GM19397 (cell line): ENCODE data around the gene ZIC4.

Experiments
- ATAC-seq: cut with Tn5 transposase; IDR thresholded peaks from one replicate; pipeline ENCODE4 v1.9.1; 2021; ENCODE audit warnings: mild to moderate bottlenecking, moderate library complexity; ENCODE audit not compliant: unreplicated experiment

ZIC4 gene

GRCh38 chr3:147418808-147419701 is 12.7 kb upstream of the ZIC4 start:
- ATAC-seq: no peak

DNA sequence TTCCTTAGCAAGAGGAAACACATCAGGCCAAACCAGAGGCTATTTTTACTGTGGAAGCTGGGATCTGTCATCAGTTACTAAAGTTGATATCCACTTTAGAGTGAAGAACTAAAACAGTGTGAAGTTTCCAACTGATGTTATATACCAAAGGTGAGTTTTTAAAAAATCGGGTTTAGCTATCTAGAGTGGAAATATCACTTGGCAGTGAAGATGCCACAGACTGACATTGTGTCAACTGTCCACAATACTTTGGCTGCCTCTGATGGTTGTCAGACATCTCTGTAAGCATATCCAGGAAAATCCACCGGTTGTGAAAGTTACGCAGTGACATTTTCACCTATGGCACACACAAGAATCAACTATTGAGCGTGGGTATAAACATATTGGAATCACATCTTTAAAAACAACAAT is 12.0 kb upstream of the ZIC4 start:
- ATAC-seq: no peak

DNA sequence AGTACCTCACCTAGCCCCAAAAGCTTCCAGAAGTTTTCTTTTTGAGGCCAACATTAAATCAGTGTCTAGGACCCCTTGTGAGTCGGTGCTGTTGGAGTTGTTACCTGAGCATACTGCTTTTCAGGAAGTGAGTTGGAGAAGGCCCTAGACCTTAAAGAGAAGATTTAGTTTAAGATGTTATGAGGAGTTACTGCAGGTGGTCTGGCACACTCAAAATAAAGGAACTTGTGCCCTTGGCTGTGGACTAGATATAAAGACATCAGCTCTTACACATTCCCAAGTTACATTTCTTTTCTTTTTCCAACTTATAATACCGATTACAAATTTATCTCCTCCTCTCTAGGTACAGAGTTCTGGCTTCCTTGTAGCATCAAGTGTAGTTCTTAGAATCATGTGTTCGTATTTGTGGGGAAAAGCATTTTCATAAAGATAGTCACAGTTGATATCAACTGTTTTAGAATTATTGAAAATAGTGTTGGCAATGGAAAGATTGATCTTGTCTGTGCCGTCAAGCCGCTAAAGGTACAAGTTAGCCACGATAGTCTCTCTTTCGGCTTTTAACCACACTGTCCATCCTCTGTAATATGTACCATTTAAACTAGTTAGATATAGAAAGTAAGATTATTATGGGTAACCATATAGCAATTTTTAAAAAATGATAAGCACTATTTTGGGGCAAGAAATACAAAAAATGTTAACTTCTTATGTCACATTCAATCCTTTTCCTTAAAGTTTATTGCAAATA is 11.4 kb upstream of the ZIC4 start:
- no peak for ATAC-seq

DNA sequence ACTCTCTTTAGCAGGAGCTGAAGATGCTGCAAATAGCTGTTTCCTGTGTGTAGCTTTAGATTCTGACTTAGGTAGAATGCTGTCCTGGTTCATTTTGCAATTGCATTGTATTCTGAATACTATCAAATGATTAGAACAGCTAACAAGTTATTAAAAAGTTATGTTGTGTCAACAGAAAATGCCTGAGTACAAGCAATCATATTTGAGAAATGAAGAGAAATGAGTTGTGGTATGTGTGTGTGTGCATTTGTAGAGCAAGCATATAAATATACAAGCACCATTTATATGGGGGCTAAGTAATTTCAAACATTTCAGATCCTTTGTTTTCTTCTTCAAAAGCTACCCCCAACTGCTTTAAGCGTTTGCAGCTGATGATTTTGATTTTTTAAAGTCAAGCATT is 10.6 kb upstream of the ZIC4 start:
- no peak for ATAC-seq

DNA sequence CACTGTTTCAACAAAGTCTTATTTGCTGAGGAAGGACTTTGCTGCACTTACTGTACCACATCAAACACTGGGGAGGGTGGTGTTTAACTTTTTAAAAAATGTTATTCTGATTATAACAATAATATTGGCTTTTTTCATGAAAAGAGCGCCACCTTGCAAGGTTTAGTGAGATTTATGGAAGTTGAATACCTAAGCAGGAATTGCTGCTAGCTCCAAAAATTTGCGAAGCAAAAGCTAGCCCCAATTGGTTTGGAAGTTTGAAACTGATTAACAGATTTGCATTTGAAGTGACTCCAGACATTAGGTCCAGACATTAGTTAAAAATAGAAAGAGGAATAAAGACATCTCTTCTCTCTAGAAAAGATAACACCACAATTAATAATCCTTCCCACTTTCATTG is 9.5 kb upstream of the ZIC4 start:
- ATAC-seq: no peak

DNA sequence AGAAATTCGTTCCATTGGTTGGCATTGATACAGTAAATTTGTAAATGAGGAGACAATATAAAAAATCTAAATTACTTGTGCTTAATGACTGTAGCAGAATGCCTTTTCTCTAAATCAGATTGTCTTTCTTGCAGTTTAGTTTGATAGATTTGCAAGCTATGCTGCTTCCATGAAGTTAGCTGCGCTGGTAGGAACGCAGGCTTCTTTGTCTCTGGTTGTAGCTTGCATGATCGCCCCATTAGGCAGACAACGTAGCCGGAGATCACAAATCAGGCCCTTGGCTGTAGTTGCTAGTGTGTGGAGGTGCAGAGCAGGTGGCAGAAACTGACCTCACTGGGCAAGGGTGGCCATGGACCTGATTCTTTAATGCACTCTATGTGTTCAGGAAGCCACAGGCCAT is 8.9 kb upstream of the ZIC4 start:
- ATAC-seq: no peak

- no peak for ATAC-seq
Observed at GRCh38 chr3:147414390-147415138, 8.2 kb upstream of the ZIC4 start.

DNA sequence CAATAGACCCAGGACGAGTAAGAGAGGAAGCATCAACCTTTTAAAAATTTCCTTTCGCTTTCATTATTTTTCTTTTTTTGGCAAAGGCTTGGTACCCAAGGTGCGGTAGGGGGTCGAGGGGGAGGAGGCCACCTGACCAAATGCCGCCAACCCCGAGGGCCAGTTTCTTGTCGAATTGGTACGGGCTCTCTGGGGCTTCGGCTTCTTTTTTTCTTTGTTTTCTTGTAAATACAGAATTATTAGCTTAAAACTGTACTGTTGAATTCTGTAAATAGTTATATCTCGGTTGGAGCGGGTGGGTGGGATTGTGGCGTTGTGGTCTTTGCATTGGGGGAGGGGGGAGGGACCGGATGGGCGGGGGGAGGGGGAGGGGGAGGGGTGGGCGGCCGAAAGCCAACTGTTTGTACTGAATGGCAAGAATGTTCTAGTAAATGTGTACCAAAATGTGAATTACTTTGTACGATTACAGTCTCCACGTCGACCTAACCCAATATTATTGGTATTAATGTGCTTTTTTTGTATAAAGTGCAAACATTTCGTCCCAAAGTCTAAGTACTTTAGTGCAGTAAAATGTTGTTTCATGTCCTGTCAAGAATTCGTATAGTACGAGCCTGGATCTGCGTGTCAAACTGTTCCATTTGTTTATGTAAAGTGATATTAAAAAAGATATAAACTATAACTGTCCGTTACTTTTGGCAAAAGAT is 7.5 kb upstream of the ZIC4 start:
- ATAC-seq: no peak

DNA sequence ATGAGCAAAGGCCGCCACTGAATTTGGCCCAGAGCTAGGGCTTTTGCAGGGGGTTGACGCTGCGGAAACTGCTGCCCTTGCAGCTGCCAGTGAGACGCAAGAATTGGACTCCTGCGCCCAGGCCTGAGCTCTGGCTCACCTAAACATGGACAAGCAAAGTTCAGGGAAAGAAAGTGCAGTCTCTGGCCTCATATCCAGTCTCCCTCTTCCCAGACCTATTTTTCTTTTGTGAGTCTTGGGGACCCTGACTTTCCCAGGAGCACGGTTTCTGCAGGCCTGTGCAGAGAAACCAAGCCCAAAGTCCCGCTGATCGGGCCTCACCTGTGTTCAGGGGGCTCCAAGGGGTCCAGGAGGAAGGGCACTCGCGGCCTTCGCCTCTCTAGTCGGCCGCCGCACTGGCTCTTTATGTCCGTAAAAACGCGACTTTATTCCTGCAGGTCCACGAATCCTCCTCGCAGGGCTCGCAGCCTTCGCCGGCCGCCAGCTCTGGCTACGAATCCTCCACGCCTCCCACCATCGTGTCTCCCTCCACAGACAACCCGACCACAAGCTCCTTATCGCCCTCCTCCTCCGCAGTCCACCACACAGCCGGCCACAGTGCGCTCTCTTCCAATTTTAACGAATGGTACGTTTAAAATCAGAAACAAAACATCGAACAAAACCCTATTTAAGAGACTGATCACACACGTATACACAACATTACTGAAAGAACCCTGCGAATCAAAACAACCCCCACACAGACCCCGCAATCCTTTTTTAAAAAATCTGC is 6.8 kb upstream of the ZIC4 start:
- ATAC-seq: no peak

DNA sequence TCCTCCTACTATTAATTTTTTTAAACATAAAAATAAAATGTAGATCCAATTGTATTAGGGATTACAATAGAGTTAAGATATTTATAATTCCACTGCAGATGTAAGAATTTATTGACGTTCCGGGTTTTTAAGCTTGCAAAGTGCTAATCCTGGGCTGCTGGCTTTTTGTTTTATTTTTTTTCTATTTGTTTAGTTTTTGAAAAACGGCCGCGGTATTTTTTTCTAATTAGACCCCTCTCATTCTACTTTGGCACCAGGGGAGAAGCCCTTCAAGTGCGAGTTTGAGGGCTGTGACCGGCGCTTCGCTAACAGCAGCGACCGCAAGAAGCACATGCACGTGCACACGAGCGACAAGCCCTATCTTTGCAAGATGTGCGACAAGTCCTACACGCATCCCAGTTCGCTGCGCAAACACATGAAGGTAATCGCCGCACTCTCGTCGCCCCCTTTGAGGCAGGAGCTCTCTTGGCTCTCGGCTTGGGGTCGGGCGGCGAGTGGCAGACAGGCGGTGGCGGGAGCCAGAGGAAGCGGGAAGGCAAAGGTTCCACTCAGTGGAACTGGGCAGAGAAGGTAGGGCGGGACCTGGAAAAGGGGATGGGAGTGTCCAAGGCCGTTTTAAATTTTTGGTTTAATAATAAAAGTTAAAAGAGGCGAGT is 6.0 kb upstream of the ZIC4 start:
- no peak for ATAC-seq

DNA sequence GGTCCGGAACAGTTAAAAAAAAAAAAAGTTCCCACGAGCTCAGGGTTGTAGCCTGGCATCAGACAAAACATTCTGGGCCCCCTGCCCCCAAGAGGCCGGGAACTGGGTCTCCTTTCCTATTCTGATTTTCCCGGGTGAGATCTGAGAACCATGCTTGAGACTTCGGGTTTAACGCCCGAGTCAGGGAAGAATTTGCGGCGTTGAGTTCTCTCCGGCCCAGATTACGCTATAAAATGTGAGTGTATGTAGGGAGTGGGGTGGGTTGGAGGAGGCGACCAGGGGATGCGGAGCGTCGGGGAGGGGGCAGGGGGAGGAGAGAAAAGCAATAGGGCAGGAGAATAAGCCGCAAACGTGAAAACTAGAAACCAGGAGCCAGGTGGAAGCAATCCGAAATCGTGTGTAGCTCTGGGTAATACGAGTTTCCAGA is 5.5 kb upstream of the ZIC4 start:
- no peak for ATAC-seq

DNA sequence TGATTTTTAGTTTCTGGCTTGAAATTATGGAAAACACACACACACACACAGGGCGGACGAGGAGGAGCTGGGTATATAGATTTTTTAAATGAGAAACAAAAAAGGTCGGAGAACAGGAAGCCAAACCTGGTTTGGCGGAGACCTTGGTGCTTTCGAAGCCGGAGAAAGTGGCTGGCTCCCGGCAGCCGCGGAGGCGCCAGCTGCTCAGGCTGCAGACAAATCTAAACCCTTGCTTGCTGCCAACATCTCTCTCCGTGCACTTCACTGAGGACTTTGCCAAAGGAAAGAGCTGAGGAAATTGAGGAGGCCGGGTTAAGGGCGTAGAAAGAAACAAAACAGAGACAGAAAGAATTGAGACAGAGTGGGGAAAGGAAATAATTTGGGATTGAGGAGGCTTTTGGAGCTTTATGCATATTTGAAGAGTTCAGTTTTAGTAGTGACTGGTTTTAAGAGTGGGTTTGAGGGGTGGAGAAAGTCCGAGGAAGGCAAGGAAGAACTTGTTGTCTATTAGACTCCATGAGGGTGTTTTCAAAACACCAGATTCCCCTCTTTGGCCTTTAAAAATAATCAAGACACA is 5.0 kb upstream of the ZIC4 start:
- no peak for ATAC-seq

DNA sequence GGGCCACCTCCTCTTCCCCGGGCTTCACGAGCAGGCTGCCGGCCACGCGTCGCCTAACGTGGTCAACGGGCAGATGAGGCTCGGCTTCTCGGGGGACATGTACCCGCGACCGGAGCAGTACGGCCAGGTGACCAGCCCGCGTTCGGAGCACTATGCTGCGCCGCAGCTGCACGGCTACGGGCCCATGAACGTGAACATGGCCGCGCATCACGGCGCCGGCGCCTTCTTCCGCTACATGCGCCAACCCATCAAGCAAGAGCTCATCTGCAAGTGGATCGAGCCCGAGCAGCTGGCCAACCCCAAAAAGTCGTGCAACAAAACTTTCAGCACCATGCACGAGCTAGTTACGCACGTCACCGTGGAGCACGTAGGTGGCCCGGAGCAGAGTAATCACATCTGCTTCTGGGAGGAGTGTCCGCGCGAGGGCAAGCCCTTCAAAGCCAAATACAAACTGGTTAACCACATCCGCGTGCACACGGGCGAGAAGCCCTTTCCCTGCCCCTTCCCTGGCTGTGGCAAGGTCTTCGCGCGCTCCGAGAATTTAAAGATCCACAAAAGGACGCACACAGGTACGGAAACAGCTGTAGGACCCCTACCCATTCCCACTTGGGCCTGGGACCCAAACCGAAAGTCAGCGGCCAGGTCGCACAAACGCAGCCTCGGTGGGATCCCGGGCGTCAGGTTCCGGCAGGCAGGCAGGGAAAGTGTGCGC is 4.3 kb upstream of the ZIC4 start:
- no peak for ATAC-seq

GRCh38 chr3:147410116-147410525 is 3.8 kb upstream of the ZIC4 start:
- ATAC-seq: no peak

DNA sequence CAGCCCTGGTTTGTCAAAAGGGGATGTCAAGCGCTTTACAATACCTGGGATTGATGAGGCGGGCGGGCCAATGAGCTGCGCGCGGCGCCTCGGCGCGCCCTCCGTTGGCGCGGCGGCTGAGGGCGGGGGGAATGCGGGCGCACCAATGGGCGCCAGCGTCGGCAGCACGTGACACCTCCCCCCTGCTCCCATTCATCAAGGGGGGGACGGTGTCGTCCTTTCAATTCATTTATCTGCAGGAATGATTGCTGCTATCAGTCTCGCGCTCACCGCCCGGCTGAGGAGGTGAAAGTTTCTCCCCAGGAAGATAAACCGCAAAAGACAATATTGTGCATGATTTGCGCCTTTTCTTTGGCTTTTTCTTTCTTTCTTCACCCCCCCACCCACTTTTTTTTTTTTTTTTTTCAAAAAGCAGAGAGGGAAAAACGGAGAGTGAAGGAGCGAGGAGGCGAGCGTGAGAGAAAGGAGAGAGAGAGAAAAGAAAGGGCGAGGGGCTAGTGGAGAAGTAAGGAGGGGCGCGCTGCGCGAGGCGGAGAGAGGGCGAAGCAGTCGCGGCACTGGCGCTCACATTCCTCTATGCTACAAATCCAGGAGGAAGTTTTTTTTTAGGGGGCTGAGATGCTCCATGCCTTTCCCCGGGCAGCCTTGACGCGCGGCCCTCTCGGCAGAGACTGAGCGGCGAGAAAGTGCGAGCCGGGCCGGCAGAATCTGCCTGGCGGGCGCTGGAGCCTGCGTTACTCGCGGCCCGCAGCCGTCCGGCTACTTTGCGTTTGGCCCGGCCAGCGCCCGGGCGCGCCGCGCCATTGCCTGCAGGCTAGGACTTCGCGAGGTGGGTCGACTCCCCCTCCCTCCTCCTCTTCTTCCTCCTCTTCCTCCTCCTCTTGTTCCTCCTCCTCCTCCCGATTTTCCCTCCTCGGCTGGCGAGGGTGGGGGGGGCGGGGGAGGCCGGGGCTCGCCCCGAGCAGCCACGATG is 3.1 kb upstream of the ZIC4 start, which contains the start of gene ZIC1:
TSS of gene ZIC1 (plus strand) at position 223 of the 973 bp plus-strand sequence. CDS start at position 971, 748 bp downstream.
- ATAC-seq: no peak

- ATAC-seq: no peak
Observed at GRCh38 chr3:147408188-147409100, 2.1 kb upstream of the ZIC4 start.
